A673 (cell line): ENCODE data around the gene SMPDL3B. TPM values are rescaled to one million over a fixed set of nuclear protein-coding genes. Genes with fewer than 3 reads are reported as not detected.

Experiments used
- BruUV-seq: library from RNA; stranded (reverse); fragments of 400-500 nt; replicated peaks from 2 replicates; lab custom pipeline; 2021; lab: Mats Ljungman, UMichigan
- CTCF ChIA-PET: fragments of 300-600 bp; sonication (Branson Sonifier 250); formaldehyde crosslinking; loops from one replicate; lab custom pipeline; 2022; ENCODE audit warnings: antibody characterized with exemption; lab: Charles Lee
- POLR2A ChIA-PET: fragments of 300-600 bp; sonication (Branson Sonifier 250); formaldehyde crosslinking; loops from one replicate; lab custom pipeline; 2022; ENCODE audit warnings: antibody characterized with exemption; ENCODE audit not compliant: low non-redundant PET; lab: Charles Lee
- DNase-seq: peaks from one replicate; pipeline ENCODE4 v3.0.0-alpha.2; 2015; ENCODE audit warnings: low spot score
- H3K27ac ChIP-seq: fragments of 200-600 bp; sonication (generic); 2 replicates; pipeline ENCODE4 v1.5.1; 2016; ENCODE audit warnings: mixed run types, low read depth, mild to moderate bottlenecking, mixed read lengths, antibody characterized with exemption, low read length; ENCODE audit not compliant: poor library complexity, severe bottlenecking
- H3K27me3 ChIP-seq: fragments of 200-600 bp; sonication (generic); replicated peaks from 2 replicates; pipeline ENCODE4 v1.6.1; 2017; ENCODE audit warnings: mixed run types, low read depth, mild to moderate bottlenecking, mixed read lengths, antibody characterized with exemption, low read length; ENCODE audit not compliant: insufficient read depth, poor library complexity
- H3K36me3 ChIP-seq: fragments of 200-600 bp; sonication (generic); 2 replicates; pipeline ENCODE4 v1.6.1; 2016; ENCODE audit warnings: mixed run types, mild to moderate bottlenecking, mixed read lengths, antibody characterized with exemption, low read length; ENCODE audit not compliant: insufficient read depth, poor library complexity, severe bottlenecking
- H3K4me1 ChIP-seq: fragments of 200-600 bp; sonication (generic); 2 replicates; pipeline ENCODE4 v1.6.1; 2017; ENCODE audit warnings: mixed run types, mild to moderate bottlenecking, mixed read lengths, antibody characterized with exemption, low read length; ENCODE audit not compliant: insufficient read depth, poor library complexity, severe bottlenecking
- H3K4me3 ChIP-seq: fragments of 200-600 bp; sonication (generic); 2 replicates; pipeline ENCODE4 v1.5.1; 2016; ENCODE audit warnings: low read depth, mixed run types, mild to moderate bottlenecking, mixed read lengths, low read length; ENCODE audit not compliant: poor library complexity, severe bottlenecking
- H3K9me3 ChIP-seq: fragments of 200-600 bp; sonication (generic); 2 replicates; pipeline ENCODE4 v1.6.1; 2016; ENCODE audit warnings: mixed run types, low read depth, mild to moderate bottlenecking, mixed read lengths, antibody characterized with exemption, low read length; ENCODE audit not compliant: poor library complexity, severe bottlenecking
- EZH2 ChIP-seq: fragments of 200-600 bp; sonication (generic); IDR thresholded peaks from 2 replicates; pipeline ENCODE4 v1.6.1; 2017; ENCODE audit warnings: borderline replicate concordance, low read depth, mild to moderate bottlenecking, mixed read lengths, antibody characterized with exemption, low read length; ENCODE audit not compliant: poor library complexity, severe bottlenecking
- intact Hi-C: fragments of 100-400 bp; cut with micrococcal nuclease; formaldehyde crosslinking; loops from one replicate; pipeline ENCODE4 v1.10.0; 2022; ENCODE audit not compliant: unreplicated experiment
- total RNA-seq: library from RNA; stranded (reverse); gene quantifications from 2 replicates; pipeline ENCODE4 v1.2.3, GENCODE V29; 2021
- TF ChIP-seq, protein P1 (sequence below): fragments of 300-800, 200-600 bp; sonication (generic); conservative IDR thresholded peaks from 2 replicates; pipeline ENCODE4 v1.5.1; 2017; ENCODE audit warnings: low read depth, mild to moderate bottlenecking, antibody characterized with exemption, low read length, moderate library complexity, mixed read lengths

Gene SMPDL3B
- total RNA-seq, 1 experiment from 2014 or later, result 0.62 TPM

DNA sequence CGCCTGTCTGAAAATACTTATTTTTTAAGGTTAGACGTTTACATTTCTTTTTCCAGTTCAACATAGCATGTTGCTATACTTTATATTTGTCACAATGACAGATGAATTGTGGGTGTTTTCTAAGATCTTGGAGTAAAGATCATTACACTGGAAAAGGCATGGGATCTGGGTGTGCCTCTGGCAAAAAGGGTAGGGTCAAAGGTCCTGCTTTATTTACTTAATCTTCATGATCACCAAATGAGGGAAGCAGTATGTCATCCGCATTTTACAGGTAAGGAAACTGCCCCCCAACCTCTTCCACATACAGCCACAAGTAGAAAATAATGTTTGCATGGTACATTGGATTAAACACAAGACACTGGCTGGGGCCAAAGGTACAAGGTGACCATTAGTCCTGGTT is 12.5 kb upstream of the SMPDL3B start:
- H3K9me3 ChIP-seq, result no peaks in the 10 kb centered on the region
- H3K4me1 ChIP-seq, result no peaks in the 10 kb centered on the region
- no peak overlapping the region for H3K4me3 ChIP-seq
- H3K27me3 ChIP-seq, result no peaks in the 10 kb centered on the region
- no peak for DNase-seq
- H3K27ac ChIP-seq, result no peak overlapping the region
- BruUV-seq, result no TSS peak
- no peaks in the 10 kb centered on the region for H3K36me3 ChIP-seq
- TF ChIP-seq, protein P1, sequence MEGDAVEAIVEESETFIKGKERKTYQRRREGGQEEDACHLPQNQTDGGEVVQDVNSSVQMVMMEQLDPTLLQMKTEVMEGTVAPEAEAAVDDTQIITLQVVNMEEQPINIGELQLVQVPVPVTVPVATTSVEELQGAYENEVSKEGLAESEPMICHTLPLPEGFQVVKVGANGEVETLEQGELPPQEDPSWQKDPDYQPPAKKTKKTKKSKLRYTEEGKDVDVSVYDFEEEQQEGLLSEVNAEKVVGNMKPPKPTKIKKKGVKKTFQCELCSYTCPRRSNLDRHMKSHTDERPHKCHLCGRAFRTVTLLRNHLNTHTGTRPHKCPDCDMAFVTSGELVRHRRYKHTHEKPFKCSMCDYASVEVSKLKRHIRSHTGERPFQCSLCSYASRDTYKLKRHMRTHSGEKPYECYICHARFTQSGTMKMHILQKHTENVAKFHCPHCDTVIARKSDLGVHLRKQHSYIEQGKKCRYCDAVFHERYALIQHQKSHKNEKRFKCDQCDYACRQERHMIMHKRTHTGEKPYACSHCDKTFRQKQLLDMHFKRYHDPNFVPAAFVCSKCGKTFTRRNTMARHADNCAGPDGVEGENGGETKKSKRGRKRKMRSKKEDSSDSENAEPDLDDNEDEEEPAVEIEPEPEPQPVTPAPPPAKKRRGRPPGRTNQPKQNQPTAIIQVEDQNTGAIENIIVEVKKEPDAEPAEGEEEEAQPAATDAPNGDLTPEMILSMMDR, result no peak
- TF ChIP-seq EZH2, result no peak
- CTCF ChIA-PET, result no interaction called here
- POLR2A ChIA-PET, result no interaction called here
- intact Hi-C loops, result no loop called here

DNA sequence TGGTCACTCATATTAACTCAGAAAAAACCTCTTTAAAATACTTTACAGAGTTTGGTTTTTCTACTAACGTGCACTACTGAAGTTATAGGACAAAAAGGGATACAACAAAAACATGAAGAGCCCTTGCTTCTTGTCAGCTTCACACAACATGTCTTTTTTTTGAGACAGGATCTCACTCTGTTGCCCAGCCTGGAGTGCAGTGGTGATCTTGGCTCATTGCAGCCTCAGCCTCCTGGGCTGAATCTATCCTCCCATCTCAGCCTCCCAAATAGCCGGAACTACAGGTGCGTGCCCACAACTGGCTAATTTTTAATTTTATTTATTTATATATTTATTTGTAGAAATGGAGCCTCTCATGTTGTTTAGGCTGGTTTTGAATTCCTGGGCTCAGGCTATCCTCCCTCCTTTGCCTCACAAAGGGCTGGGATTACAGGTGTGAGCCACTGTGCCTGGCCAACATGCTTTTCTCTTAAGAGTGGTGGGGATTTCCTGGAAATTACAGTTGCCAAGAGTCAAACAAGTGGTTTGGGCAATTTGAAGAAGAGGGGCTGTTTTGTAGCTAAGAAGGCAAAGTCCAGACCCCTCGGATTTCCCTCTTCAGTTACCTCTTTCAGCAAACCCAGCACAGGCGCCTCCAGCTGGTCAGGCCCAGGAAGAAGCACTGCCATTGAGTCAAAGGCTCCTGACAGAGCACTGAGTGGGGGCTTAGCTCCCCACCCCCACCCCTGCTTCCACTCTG is 6.4 kb upstream of the SMPDL3B start:
- no peak for DNase-seq
- Histone ChIP-seq H3K9me3 (no peaks in the 10 kb centered on the region), H3K27me3 (no peaks in the 10 kb centered on the region), H3K4me1 (no peaks in the 10 kb centered on the region), H3K27ac (no peak overlapping the region), H3K4me3 (no peak overlapping the region), H3K36me3 (no peaks in the 10 kb centered on the region)
- POLR2A ChIA-PET, result no interaction called here
- no TSS peak for BruUV-seq
- intact Hi-C loops, result no loop called here
- TF ChIP-seq, protein P1, result 0 out of 2 replicates have a peak, but pooled peaks have one; percentile 14
- TF ChIP-seq EZH2, result no peak
- CTCF ChIA-PET, result interaction anchor here (0.7 kb wide), 1 partner anchor 10 kb away, joined by 9 read pairs; no protein-coding TSS in a partner anchor

DNA sequence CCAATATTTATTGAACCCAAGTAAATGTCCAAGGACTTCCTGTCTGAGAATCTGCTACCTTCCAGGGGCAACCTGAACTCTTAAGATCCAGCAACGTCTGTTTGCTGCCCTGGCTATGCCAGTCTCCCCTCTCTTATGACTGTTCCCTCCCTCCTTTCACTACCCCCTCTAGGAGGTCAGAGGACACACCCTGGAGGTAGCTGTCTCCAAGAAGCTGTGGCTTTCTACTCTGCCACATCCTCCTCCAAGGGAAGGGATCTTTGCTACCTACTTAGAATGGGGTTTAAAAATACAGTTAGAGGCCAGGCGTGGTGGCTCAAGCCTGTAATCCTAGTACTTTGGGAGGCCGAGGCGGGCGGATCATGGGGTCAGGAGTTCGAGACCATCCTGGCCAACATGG is 3.6 kb upstream of the SMPDL3B start:
- H3K27me3 ChIP-seq, result no peaks in the 10 kb centered on the region
- CTCF ChIA-PET, result no interaction called here
- no peak for DNase-seq
- intact Hi-C loops, result no loop called here
- no peaks in the 10 kb centered on the region for H3K4me1 ChIP-seq
- no peaks in the 10 kb centered on the region for H3K36me3 ChIP-seq
- H3K9me3 ChIP-seq, result no peaks in the 10 kb centered on the region
- no peak overlapping the region for H3K27ac ChIP-seq
- H3K4me3 ChIP-seq, result no peak overlapping the region
- no peak for TF ChIP-seq EZH2
- TF ChIP-seq, protein P1, result no peak
- POLR2A ChIA-PET, result no interaction called here
- no TSS peak for BruUV-seq
